GM19324 (cell line): ENCODE measurements around the gene GYS2.

Source experiments
- ATAC-seq: cut with Tn5 transposase; IDR thresholded peaks from one replicate; pipeline ENCODE4 v1.9.1; 2021; ENCODE audit warnings: mild to moderate bottlenecking, moderate library complexity; ENCODE audit not compliant: unreplicated experiment, low FRiP score

GYS2 gene

GRCh38 chr12:21559855-21560569 lies 44.6 kb downstream of the GYS2 start:
- no peak for ATAC-seq

GRCh38 chr12:21558100-21558679 lies 46.5 kb downstream of the GYS2 start:
- ATAC-seq, result no peak

GRCh38 chr12:21553329-21553675 lies 51.3 kb downstream of the GYS2 start:
- no peak for ATAC-seq

GRCh38 chr12:21552635-21553328 lies 51.9 kb downstream of the GYS2 start:
- ATAC-seq, result no peak

- no peak for ATAC-seq
Observed at GRCh38 chr12:21551841-21552465, 52.7 kb downstream of the GYS2 start.

- ATAC-seq, result no peak
Observed at GRCh38 chr12:21547437-21547836, 57.2 kb downstream of the GYS2 start.

GRCh38 chr12:21546716-21547115 lies 57.9 kb downstream of the GYS2 start:
- no peak for ATAC-seq

- ATAC-seq, result no peak
Observed at GRCh38 chr12:21545557-21545956, 59.1 kb downstream of the GYS2 start.

GRCh38 chr12:21543151-21543550 lies 61.5 kb downstream of the GYS2 start:
- ATAC-seq, result no peak

- no peak for ATAC-seq
Observed at GRCh38 chr12:21542403-21542802, 62.2 kb downstream of the GYS2 start.

- no peak for ATAC-seq
Observed at GRCh38 chr12:21541773-21542172, 62.9 kb downstream of the GYS2 start.

- ATAC-seq, result no peak
Observed at GRCh38 chr12:21539797-21540196, 64.8 kb downstream of the GYS2 start.

GRCh38 chr12:21538061-21538653 lies 66.5 kb downstream of the GYS2 start:
- ATAC-seq, result no peak

GRCh38 chr12:21529456-21529855 lies 75.2 kb downstream of the GYS2 start:
- no peak for ATAC-seq

GRCh38 chr12:21528953-21529352 lies 75.7 kb downstream of the GYS2 start:
- no peak for ATAC-seq

- peak; percentile 100 for ATAC-seq
Observed at GRCh38 chr12:21527451-21528180, 77.0 kb downstream of the GYS2 start.

GRCh38 chr12:21526721-21527345 lies 77.8 kb downstream of the GYS2 start:
- no peak for ATAC-seq

GRCh38 chr12:21526053-21526452 lies 78.6 kb downstream of the GYS2 start, which contains the start of gene SPX:
SPX (plus strand) TSS chr12:21526296; CDS start chr12:21526473, 177 bp downstream.
- no peak for ATAC-seq

GRCh38 chr12:21523148-21523547 lies 81.5 kb downstream of the GYS2 start:
- ATAC-seq, result no peak

- ATAC-seq, result no peak
Observed at GRCh38 chr12:21521541-21521940, 83.1 kb downstream of the GYS2 start.
